ENCODE results near the gene ZIC2.

DNA sequence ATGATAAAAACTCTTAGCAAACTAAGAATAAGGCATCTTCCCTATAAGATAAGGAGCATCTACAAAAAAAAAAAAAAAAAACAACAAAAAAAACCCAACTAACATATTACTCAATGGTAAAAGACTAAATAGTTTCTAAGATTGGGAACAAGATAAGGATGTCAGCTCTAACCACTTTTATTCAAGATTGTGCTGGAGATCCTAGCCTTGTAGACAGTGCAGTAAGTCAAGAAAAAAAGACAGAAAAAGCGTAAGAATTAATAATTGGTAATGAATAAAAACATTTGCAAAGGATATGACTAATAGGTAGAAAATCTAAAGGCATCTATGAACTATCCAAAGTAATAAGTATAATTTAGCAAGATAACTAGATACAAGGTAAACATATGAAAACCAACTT is 33.0 kb downstream of the ZIC2 start:
- TF ChIP-seq POLR2A (IDR thresholded peaks at IDR 0.05; ENCODE audit: borderline replicate concordance, extremely low read depth, insufficient read depth, insufficient read length) (no peak), ZFX (IDR thresholded peaks at IDR 0.05) (no peak), ZNF274 (IDR thresholded peaks at IDR 0.05; ENCODE audit: low read depth, low read length) (no peak), RAD21 (IDR thresholded peaks at IDR 0.05; ENCODE audit: low read depth) (no peak), EZH2 (IDR thresholded peaks at IDR 0.05) (no peak), SP1 (IDR thresholded peaks at IDR 0.05; ENCODE audit: low read depth) (no peak), POLR2AphosphoS5 (IDR thresholded peaks at IDR 0.05; ENCODE audit: low read depth, low read length) (no peak), SRF (IDR thresholded peaks at IDR 0.05; ENCODE audit: low read depth) (no peak), SIN3A (IDR thresholded peaks at IDR 0.05; ENCODE audit: low read depth) (no peak)
- TF ChIP-seq, protein P1, sequence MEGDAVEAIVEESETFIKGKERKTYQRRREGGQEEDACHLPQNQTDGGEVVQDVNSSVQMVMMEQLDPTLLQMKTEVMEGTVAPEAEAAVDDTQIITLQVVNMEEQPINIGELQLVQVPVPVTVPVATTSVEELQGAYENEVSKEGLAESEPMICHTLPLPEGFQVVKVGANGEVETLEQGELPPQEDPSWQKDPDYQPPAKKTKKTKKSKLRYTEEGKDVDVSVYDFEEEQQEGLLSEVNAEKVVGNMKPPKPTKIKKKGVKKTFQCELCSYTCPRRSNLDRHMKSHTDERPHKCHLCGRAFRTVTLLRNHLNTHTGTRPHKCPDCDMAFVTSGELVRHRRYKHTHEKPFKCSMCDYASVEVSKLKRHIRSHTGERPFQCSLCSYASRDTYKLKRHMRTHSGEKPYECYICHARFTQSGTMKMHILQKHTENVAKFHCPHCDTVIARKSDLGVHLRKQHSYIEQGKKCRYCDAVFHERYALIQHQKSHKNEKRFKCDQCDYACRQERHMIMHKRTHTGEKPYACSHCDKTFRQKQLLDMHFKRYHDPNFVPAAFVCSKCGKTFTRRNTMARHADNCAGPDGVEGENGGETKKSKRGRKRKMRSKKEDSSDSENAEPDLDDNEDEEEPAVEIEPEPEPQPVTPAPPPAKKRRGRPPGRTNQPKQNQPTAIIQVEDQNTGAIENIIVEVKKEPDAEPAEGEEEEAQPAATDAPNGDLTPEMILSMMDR (IDR thresholded peaks at IDR 0.05 in 2 of 3, conservative IDR thresholded peaks at IDR 0.05 in 1 of 3; ENCODE audit: borderline replicate concordance in 1 of 3, insufficient read depth in 1 of 3, low read depth in 2 of 3, low read length in 2 of 3), result no peak
- TF ChIP-seq, protein P2, sequence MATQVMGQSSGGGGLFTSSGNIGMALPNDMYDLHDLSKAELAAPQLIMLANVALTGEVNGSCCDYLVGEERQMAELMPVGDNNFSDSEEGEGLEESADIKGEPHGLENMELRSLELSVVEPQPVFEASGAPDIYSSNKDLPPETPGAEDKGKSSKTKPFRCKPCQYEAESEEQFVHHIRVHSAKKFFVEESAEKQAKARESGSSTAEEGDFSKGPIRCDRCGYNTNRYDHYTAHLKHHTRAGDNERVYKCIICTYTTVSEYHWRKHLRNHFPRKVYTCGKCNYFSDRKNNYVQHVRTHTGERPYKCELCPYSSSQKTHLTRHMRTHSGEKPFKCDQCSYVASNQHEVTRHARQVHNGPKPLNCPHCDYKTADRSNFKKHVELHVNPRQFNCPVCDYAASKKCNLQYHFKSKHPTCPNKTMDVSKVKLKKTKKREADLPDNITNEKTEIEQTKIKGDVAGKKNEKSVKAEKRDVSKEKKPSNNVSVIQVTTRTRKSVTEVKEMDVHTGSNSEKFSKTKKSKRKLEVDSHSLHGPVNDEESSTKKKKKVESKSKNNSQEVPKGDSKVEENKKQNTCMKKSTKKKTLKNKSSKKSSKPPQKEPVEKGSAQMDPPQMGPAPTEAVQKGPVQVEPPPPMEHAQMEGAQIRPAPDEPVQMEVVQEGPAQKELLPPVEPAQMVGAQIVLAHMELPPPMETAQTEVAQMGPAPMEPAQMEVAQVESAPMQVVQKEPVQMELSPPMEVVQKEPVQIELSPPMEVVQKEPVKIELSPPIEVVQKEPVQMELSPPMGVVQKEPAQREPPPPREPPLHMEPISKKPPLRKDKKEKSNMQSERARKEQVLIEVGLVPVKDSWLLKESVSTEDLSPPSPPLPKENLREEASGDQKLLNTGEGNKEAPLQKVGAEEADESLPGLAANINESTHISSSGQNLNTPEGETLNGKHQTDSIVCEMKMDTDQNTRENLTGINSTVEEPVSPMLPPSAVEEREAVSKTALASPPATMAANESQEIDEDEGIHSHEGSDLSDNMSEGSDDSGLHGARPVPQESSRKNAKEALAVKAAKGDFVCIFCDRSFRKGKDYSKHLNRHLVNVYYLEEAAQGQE (IDR thresholded peaks at IDR 0.05; ENCODE audit: low read depth), result no peak
- TF ChIP-seq, protein P3, sequence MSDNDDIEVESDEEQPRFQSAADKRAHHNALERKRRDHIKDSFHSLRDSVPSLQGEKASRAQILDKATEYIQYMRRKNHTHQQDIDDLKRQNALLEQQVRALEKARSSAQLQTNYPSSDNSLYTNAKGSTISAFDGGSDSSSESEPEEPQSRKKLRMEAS (IDR thresholded peaks at IDR 0.05), result no peak
- TF ChIP-seq, protein P4, sequence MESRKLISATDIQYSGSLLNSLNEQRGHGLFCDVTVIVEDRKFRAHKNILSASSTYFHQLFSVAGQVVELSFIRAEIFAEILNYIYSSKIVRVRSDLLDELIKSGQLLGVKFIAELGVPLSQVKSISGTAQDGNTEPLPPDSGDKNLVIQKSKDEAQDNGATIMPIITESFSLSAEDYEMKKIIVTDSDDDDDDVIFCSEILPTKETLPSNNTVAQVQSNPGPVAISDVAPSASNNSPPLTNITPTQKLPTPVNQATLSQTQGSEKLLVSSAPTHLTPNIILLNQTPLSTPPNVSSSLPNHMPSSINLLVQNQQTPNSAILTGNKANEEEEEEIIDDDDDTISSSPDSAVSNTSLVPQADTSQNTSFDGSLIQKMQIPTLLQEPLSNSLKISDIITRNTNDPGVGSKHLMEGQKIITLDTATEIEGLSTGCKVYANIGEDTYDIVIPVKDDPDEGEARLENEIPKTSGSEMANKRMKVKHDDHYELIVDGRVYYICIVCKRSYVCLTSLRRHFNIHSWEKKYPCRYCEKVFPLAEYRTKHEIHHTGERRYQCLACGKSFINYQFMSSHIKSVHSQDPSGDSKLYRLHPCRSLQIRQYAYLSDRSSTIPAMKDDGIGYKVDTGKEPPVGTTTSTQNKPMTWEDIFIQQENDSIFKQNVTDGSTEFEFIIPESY (IDR thresholded peaks at IDR 0.05; ENCODE audit: extremely low read depth, insufficient replicate concordance, low read length), result no peak

Data from HCT116 (cell line).